BLaER1 (cell line): ENCODE data around the gene PSD4.
A peak's percentile ranks its signal among the peaks of the same experiment; 100 is the strongest.
"Not testable (repeated sequence)": the region's sequence is repeated elsewhere in the genome, so short reads cannot be mapped to it uniquely, and the experiment has no call there.

Experiments
- H3K27ac ChIP-seq: shearing (Covaris generic); formaldehyde crosslinking; 2 replicates; pipeline ENCODE4 v1.8.1; 2022
- H3K27me3 ChIP-seq: shearing (Covaris generic); formaldehyde crosslinking; 2 replicates; pipeline ENCODE4 v1.8.1; 2022
- H3K36me3 ChIP-seq: shearing (Covaris generic); formaldehyde crosslinking; 2 replicates; pipeline ENCODE4 v1.8.1; 2022
- H3K4me1 ChIP-seq: shearing (Covaris generic); formaldehyde crosslinking; 2 replicates; pipeline ENCODE4 v1.8.1; 2022
- H3K4me2 ChIP-seq: shearing (Covaris generic); formaldehyde crosslinking; 2 replicates; pipeline ENCODE4 v1.8.1; 2022
- H3K4me3 ChIP-seq: shearing (Covaris generic); formaldehyde crosslinking; 2 replicates; pipeline ENCODE4 v1.8.1; 2022
- H3K9ac ChIP-seq: shearing (Covaris generic); formaldehyde crosslinking; 2 replicates; pipeline ENCODE4 v1.8.1; 2022
- H3K9me3 ChIP-seq: shearing (Covaris generic); formaldehyde crosslinking; 2 replicates; pipeline ENCODE4 v1.8.1; 2022
- H4K20me1 ChIP-seq: shearing (Covaris generic); formaldehyde crosslinking; 2 replicates; pipeline ENCODE4 v1.8.1; 2022
- Cebpa-rat ChIP-seq: shearing (Covaris generic); IDR thresholded peaks from 2 replicates; pipeline ENCODE4 v1.8.1; 2022

PSD4 gene

DNA sequence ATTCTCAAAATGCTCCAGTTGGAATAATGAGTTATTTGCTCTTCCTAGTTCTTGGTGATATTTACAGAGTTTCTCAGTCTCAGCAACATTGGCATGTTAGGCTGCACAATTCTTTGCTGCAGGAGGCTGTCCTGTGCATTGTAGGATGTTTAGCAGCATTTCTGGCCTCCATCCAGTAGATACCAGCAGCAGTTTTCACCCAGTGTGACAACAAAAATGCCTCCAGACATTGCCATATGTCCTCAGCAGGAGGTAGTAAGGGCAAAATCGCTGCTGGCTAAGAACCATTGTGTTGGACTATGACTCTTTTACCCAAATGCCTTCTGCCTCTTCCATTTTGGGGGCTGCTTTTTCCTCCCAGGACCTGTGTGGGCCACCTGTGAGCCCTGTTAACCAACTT, 54.6 kb downstream of the PSD4 start:
- no peak for TF ChIP-seq Cebpa-rat
- no peaks in the 10 kb centered on the region for H3K36me3 ChIP-seq
- no peak overlapping the region for H3K9ac ChIP-seq
- H4K20me1 ChIP-seq, result no peaks in the 10 kb centered on the region
- no peak overlapping the region for H3K27ac ChIP-seq
- H3K4me2 ChIP-seq, result peak overlapping the region; percentile 57
- H3K4me3 ChIP-seq, result no peak overlapping the region
- no peaks in the 10 kb centered on the region for H3K27me3 ChIP-seq
- peaks cover 31% of the 10 kb centered on the region for H3K4me1 ChIP-seq
- no peaks in the 10 kb centered on the region for H3K9me3 ChIP-seq

DNA sequence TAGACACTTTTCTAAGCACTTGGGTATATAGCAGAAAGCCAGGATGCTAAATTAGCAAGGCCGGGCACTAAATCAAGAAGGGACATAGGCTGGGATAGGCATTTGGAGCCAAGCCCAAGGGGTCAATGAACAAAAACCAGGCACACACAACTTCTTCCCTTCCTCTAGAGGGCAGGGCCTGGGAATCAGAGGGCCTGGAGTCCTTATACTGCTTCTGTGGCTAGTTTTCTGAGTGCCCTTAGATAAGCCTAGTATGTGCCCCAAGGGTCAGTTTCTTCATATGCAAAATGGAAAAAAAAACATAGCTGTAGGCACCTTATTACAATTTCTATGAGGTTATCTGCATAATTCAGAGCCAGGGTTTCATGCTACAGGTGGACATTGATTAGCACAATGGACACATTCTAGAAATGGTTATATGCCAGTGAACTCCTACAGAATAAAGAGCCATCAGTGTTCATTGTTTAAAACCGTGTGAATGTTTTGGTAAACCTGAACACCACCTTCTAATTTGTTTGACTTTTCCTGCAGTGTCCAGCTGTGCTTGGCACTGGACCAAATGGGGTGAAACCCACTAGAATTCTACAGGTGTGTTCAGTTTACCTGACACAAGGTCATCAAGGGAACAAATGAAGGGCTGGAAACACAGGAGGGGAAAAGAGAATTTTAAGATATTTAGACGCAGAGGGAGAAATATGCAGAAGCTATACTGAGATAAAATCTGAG, 55.4 kb downstream of the PSD4 start:
- H3K4me2 ChIP-seq, result no peak overlapping the region

GRCh38 chr2:113229795-113230194, 56.0 kb downstream of the PSD4 start:
- no peaks in the 10 kb centered on the region for H3K36me3 ChIP-seq
- no peak for TF ChIP-seq Cebpa-rat
- peaks cover 35% of the 10 kb centered on the region for H3K4me1 ChIP-seq
- H3K9me3 ChIP-seq, result no peaks in the 10 kb centered on the region
- H3K27ac ChIP-seq, result no peak overlapping the region
- no peaks in the 10 kb centered on the region for H3K27me3 ChIP-seq
- no peak overlapping the region for H3K9ac ChIP-seq
- no peak overlapping the region for H3K4me3 ChIP-seq
- no peak overlapping the region for H3K4me2 ChIP-seq
- no peaks in the 10 kb centered on the region for H4K20me1 ChIP-seq

More for the DNA sequence above, 55.4 kb downstream of the PSD4 start:
- Histone ChIP-seq H3K9ac (no peak overlapping the region), H3K27ac (no peak overlapping the region), H3K36me3 (no peaks in the 10 kb centered on the region), H3K27me3 (no peaks in the 10 kb centered on the region), H3K4me3 (no peak overlapping the region), H4K20me1 (no peaks in the 10 kb centered on the region), H3K4me1 (peaks cover 31% of the 10 kb centered on the region), H3K9me3 (no peaks in the 10 kb centered on the region)
- no peak for TF ChIP-seq Cebpa-rat

DNA sequence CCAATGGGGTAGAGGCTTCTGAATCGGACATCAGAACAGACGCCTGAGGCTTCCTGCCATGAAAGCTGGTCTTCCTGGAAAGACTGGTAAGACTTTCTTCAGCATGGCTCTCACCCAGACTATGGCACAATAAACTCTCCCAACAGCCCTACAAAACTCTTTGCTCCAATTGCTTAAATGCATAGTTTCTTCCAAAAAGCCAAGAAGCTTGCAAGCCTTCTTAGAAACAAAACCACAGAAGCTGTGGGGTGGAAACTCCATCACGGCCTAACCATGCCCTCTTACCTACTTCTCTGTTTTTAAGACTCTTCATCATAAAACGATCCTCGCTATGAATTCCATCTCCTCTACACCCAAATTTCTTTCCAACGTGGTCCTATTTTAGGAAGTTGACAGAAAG, 56.8 kb downstream of the PSD4 start:
- Histone ChIP-seq H3K9me3 (0 out of 2 replicates have a peak, but pooled peaks cover 2% of the 10 kb centered on the region), H3K4me2 (0 out of 2 replicates have a peak overlapping the region, but pooled peaks have one; percentile 12), H3K27me3 (no peaks in the 10 kb centered on the region), H3K27ac (no peak overlapping the region), H3K4me3 (no peak overlapping the region), H3K4me1 (peaks cover 35% of the 10 kb centered on the region), H3K36me3 (no peaks in the 10 kb centered on the region), H3K9ac (no peak overlapping the region), H4K20me1 (no peaks in the 10 kb centered on the region)
- no peak for TF ChIP-seq Cebpa-rat

- H3K4me1 ChIP-seq, result peaks cover 33% of the 10 kb centered on the region
- peaks cover 7% of the 10 kb centered on the region; the same call in 1 of the 2 replicates for H3K9me3 ChIP-seq
- no peak overlapping the region for H3K27ac ChIP-seq
- H3K36me3 ChIP-seq, result no peaks in the 10 kb centered on the region
- no peaks in the 10 kb centered on the region for H4K20me1 ChIP-seq
- 0 out of 2 replicates have a peak overlapping the region, but pooled peaks have one; percentile 12 for H3K4me2 ChIP-seq
- no peak overlapping the region for H3K9ac ChIP-seq
- TF ChIP-seq Cebpa-rat, result no peak
- H3K4me3 ChIP-seq, result no peak overlapping the region
- no peaks in the 10 kb centered on the region for H3K27me3 ChIP-seq
These were observed 57.3 kb downstream of the PSD4 start for GRCh38 chr2:113231064-113231463.

- Histone ChIP-seq H3K9me3 (peaks cover 15% of the 10 kb centered on the region; the same call in 1 of the 2 replicates), H3K36me3 (peaks cover 9% of the 10 kb centered on the region; the same call in 1 of the 2 replicates), H4K20me1 (no peaks in the 10 kb centered on the region), H3K4me1 (peaks cover 37% of the 10 kb centered on the region), H3K9ac (no peak overlapping the region), H3K27ac (no peak overlapping the region), H3K4me3 (no peak overlapping the region), H3K27me3 (no peaks in the 10 kb centered on the region), H3K4me2 (no peak overlapping the region)
- TF ChIP-seq Cebpa-rat, result no peak
These were observed 58.4 kb downstream of the PSD4 start for GRCh38 chr2:113232123-113232522.

DNA sequence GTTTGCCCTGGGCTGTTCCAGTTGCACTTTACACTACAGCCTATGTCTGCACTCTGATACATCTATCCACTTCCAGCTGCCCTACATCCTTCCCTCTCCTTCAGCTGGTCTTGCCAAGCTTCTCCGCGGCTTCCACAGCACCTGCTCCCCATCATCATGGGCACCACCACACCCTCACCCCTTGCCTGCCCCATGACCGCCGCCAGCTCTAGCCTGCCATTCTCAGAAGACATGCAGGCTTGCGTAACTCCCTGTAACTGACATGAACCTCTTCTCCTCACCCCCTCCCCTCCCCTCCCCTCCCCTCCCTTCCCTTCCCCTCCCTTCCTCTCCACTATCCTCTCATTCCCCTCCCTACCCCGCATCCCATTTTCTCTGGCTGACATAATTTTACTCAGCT, 59.0 kb downstream of the PSD4 start:
- H3K9ac ChIP-seq, result no peak overlapping the region
- H3K9me3 ChIP-seq, result peaks cover 15% of the 10 kb centered on the region; the same call in 1 of the 2 replicates
- H3K27ac ChIP-seq, result no peak overlapping the region
- H4K20me1 ChIP-seq, result no peaks in the 10 kb centered on the region
- H3K36me3 ChIP-seq, result peaks cover 15% of the 10 kb centered on the region
- no peak overlapping the region for H3K4me2 ChIP-seq
- peaks cover 33% of the 10 kb centered on the region for H3K4me1 ChIP-seq
- no peak for TF ChIP-seq Cebpa-rat
- H3K27me3 ChIP-seq, result no peaks in the 10 kb centered on the region
- H3K4me3 ChIP-seq, result no peak overlapping the region

DNA sequence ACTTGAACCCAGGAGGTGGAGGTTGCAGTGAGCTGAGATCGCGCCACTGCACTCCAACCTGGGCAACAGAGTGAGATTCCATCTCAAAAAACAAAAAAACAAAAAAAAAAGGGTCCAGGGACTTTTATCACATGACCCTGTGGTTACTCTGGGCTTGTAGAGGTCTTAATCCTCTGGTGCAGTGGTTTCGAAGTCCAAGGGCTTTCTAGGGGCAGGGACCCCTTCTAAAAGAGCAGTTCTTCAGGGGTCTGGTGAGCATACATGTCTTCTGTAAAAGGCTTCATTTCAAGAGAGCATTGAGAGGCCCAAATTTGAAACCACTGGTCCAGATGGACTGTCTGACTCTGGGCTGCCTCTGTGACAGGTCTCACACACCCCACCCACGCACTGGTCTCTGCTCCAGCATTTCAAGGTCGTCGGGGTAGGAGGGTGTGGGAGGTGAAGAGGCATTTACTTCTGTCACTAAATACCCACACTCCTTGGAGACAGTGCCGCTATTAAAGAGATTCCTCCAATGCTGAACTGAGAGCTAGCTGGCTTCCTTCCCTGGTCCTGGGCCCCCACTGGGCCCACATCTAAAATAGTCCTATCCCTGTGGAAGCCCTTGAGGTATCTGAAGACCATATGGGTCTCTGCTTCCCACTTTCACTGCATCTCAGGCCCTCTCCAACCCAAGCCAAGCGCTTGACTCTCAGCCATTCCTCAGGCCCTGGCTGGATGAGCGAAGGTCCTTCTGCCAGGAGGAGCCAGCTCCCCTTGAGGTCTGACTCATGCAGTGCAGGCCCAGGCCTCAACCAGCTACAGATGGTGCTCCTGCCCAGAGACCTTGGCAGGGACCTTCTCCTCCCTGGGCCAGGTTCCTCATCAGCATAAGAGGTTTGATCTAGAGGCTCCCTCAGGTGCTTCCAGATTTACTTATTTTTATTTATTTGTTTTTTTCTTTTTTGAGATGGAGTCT, 60.1 kb downstream of the PSD4 start:
- Histone ChIP-seq H3K9ac (no peak overlapping the region), H3K9me3 (peaks cover 15% of the 10 kb centered on the region; the same call in 1 of the 2 replicates), H3K27me3 (no peaks in the 10 kb centered on the region), H3K27ac (no peak overlapping the region), H3K4me1 (peaks cover 25% of the 10 kb centered on the region), H3K36me3 (peaks cover 26% of the 10 kb centered on the region), H4K20me1 (no peaks in the 10 kb centered on the region), H3K4me2 (no peak overlapping the region), H3K4me3 (no peak overlapping the region)
- no peak for TF ChIP-seq Cebpa-rat

DNA sequence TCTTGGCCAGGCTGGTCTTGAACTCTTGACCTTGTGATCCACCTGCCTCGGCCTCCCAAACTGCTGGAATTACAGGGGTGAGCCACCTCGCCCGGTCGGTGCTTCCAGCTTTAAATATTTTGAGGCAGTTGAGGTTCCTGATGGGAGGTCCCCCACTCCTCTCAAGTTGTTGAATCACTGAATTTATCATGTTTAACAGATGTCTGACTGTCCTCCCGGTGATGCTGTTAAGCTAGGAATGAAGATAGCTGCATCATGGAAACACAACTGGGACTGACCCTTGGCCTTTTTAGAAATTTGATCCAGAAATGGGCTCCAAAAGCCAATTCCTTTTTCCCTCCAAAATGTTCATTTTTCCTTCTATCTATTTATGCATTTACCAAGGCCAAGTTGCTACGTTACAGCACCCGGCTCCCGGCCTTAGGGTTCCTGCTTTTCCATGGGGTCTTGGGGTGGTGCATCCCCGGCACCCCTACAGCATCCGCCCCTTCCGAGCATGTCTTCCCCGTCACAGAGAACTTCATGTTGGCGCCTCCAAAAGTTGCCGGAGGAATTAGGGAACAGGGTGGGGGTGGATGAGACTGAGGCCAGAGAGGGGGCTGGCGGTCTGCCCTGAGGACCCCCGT, 61.1 kb downstream of the PSD4 start:
- H3K9ac ChIP-seq, result peak overlapping the region; percentile 83
- peak overlapping the region; percentile 74 for H3K4me2 ChIP-seq
- peaks cover 27% of the 10 kb centered on the region for H3K4me1 ChIP-seq
- peaks cover 15% of the 10 kb centered on the region; the same call in 1 of the 2 replicates for H3K9me3 ChIP-seq
- peaks cover 34% of the 10 kb centered on the region for H3K36me3 ChIP-seq
- H3K27me3 ChIP-seq, result no peaks in the 10 kb centered on the region
- H4K20me1 ChIP-seq, result no peaks in the 10 kb centered on the region
- H3K27ac ChIP-seq, result peak overlapping the region; percentile 87
- H3K4me3 ChIP-seq, result peak overlapping the region; percentile 72
- TF ChIP-seq Cebpa-rat, result no peak

DNA sequence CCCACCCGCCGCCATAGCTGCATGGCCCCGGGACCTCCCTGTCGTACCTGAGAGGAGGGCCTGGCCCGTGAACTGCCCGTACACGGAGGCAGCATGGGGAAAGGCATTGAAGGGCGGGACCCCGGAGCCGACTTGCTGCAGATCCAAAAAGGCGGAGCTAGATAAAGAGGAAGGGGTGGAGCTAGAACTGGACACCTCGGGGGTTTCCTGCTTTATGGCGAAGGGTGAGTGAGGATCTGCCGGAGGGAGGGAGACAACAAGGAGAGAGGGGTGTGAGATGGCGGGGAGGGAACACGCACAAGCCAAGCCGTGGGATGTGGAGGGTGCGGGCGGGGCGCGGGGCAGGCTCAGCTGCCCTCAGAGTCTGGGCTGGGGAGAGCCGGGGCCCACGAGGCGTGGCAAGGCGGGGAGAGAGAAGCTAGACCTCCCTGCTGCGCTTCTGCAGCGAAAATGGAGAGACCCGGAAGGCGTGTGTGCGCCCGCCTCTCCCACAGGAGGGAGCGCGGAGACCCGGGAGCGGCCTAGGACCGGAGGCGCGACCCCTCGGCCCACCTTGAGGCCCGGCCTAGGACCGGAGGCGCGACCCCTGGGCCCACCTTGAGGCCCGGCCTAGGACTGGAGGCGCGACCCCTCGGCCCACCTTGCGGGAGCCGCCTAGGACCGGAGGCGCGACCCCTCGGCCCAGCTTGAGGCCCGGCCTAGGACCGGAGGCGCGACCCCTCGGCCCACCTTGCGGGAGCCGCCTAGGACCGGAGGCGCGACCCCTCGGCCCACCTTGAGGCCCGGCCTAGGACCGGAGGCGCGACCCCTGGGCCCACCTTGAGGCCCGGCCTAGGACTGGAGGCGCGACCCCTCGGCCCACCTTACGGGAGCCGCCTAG, 61.8 kb downstream of the PSD4 start:
- peak overlapping the region; percentile 83 for H3K9ac ChIP-seq
- H3K4me3 ChIP-seq, result peak overlapping the region; percentile 72
- peak overlapping the region; percentile 87 for H3K27ac ChIP-seq
- peaks cover 15% of the 10 kb centered on the region; the same call in 1 of the 2 replicates for H3K9me3 ChIP-seq
- H4K20me1 ChIP-seq, H3K27me3 ChIP-seq: not testable (repeated sequence)
- peaks cover 39% of the 10 kb centered on the region for H3K36me3 ChIP-seq
- H3K4me2 ChIP-seq, result peak overlapping the region; percentile 74
- peaks cover 25% of the 10 kb centered on the region for H3K4me1 ChIP-seq
